Measurements from ENCODE around the gene FGD3. TPM values are rescaled to one million over a fixed set of nuclear protein-coding genes. Genes with fewer than 3 reads are reported as not detected.

The FGD3 gene
- polyA plus RNA-seq, 1 donor (not counting 4 experiments of a cell fraction or from before 2014, with no cell fraction given): 0.21 TPM

DNA sequence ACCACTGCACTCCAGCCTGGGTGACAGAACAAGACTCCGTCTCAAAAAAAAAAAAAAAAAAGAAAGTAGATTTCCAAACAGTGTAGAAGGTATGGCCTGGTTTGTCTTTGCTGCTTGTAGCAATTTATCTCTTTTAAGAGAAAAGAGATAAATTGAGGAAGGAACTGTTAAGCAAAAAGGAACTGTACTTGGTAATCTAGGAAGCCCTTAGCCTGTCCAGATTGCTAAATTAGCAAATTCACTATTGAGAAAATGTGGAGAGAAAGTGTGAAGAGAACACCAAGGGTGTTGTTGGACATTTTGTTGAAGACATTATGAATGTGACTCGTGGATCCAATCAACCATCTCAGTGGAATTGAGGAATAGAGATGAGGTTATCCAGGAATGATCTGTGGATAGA, 98.2 kb downstream of the FGD3 start:
- Histone ChIP-seq H3K9me1 (ENCODE audit: control insufficient read depth, extremely low read depth, insufficient read depth, low read length) (no peaks in the 10 kb centered on the region), H3K27ac (ENCODE audit: control insufficient read depth, insufficient read depth, low read length) (no peak overlapping the region), H2AFZ (ENCODE audit: control insufficient read depth, low read length) (no peak overlapping the region), H3K9ac (ENCODE audit: control insufficient read depth, extremely low read depth, insufficient read depth, low read length) (no peak overlapping the region), H3K36me3 (ENCODE audit: control insufficient read depth in 2 of 2, extremely low read depth in 1 of 2, insufficient read depth in 2 of 2, low read length in 2 of 2) (no peaks in the 10 kb centered on the region), H3K4me3 (ENCODE audit: control insufficient read depth in 2 of 3, extremely low read depth in 1 of 3, insufficient read depth in 2 of 3, low read depth in 1 of 3, low read length in 3 of 3) (no peak overlapping the region), H4K20me1 (ENCODE audit: control insufficient read depth, extremely low read depth, insufficient read depth, low read length) (no peaks in the 10 kb centered on the region), H3K9me3 (ENCODE audit: control insufficient read depth, low read depth, low read length) (no peaks in the 10 kb centered on the region), H3K4me2 (ENCODE audit: control insufficient read depth, extremely low read depth, insufficient read depth, low read depth, low read length) (no peak overlapping the region), H3K27me3 (ENCODE audit: control insufficient read depth, extremely low read depth, insufficient read depth, low read length) (no peaks in the 10 kb centered on the region), H3K79me2 (ENCODE audit: control insufficient read depth, insufficient read depth, low read length) (no peaks in the 10 kb centered on the region), H3K4me1 (ENCODE audit: control insufficient read depth, extremely low read depth, insufficient read depth, low read length) (no peaks in the 10 kb centered on the region)
- dilution Hi-C loops (cut with MboI; ENCODE audit: extremely low pct_ligation_motif_present, low sequenced_read_pairs): no loop called here
- DNase-seq (ENCODE audit: low read depth, low spot score) (no peak), FAIRE-seq (no peak)
- no peak for TF ChIP-seq EZH2 (IDR thresholded peaks at IDR 0.05; ENCODE audit: low read length)
- TF ChIP-seq CTCF (optimal IDR thresholded peaks at IDR 0.05 in 1 of 3, IDR thresholded peaks at IDR 0.05 in 1 of 3, conservative IDR thresholded peaks at IDR 0.05 in 1 of 3; ENCODE audit: extremely low read depth in 1 of 3, insufficient read depth in 2 of 3, low read length in 3 of 3): no peak

- no peak for FAIRE-seq
- Histone ChIP-seq H3K4me3 (ENCODE audit: control insufficient read depth in 2 of 3, extremely low read depth in 1 of 3, insufficient read depth in 2 of 3, low read depth in 1 of 3, low read length in 3 of 3) (no peak overlapping the region), H3K4me1 (ENCODE audit: control insufficient read depth, extremely low read depth, insufficient read depth, low read length) (no peaks in the 10 kb centered on the region)
Measured at GRCh38 chr9:93048566-93049448, 101.5 kb downstream of the FGD3 start.

More at GRCh38 chr9:93048566-93049448, 101.5 kb downstream of the FGD3 start:
- Histone ChIP-seq H3K79me2 (ENCODE audit: control insufficient read depth, insufficient read depth, low read length) (no peaks in the 10 kb centered on the region), H3K9me1 (ENCODE audit: control insufficient read depth, extremely low read depth, insufficient read depth, low read length) (no peaks in the 10 kb centered on the region), H3K36me3 (ENCODE audit: control insufficient read depth in 2 of 2, extremely low read depth in 1 of 2, insufficient read depth in 2 of 2, low read length in 2 of 2) (no peaks in the 10 kb centered on the region), H3K27ac (ENCODE audit: control insufficient read depth, insufficient read depth, low read length) (no peak overlapping the region), H2AFZ (ENCODE audit: control insufficient read depth, low read length) (no peak overlapping the region), H3K4me2 (ENCODE audit: control insufficient read depth, extremely low read depth, insufficient read depth, low read depth, low read length) (no peak overlapping the region), H4K20me1 (ENCODE audit: control insufficient read depth, extremely low read depth, insufficient read depth, low read length) (no peaks in the 10 kb centered on the region), H3K27me3 (ENCODE audit: control insufficient read depth, extremely low read depth, insufficient read depth, low read length) (no peaks in the 10 kb centered on the region), H3K9ac (ENCODE audit: control insufficient read depth, extremely low read depth, insufficient read depth, low read length) (no peak overlapping the region), H3K9me3 (ENCODE audit: control insufficient read depth, low read depth, low read length) (no peaks in the 10 kb centered on the region)
- dilution Hi-C loops (cut with MboI; ENCODE audit: extremely low pct_ligation_motif_present, low sequenced_read_pairs): no loop called here
- TF ChIP-seq EZH2 (IDR thresholded peaks at IDR 0.05; ENCODE audit: low read length) (no peak), CTCF (optimal IDR thresholded peaks at IDR 0.05 in 1 of 3, IDR thresholded peaks at IDR 0.05 in 1 of 3, conservative IDR thresholded peaks at IDR 0.05 in 1 of 3; ENCODE audit: extremely low read depth in 1 of 3, insufficient read depth in 2 of 3, low read length in 3 of 3) (no peak)
- DNase-seq (ENCODE audit: low read depth, low spot score): no peak

Measured in keratinocyte (primary cell).